ENCODE results near the gene BTBD16.

Gene BTBD16

DNA sequence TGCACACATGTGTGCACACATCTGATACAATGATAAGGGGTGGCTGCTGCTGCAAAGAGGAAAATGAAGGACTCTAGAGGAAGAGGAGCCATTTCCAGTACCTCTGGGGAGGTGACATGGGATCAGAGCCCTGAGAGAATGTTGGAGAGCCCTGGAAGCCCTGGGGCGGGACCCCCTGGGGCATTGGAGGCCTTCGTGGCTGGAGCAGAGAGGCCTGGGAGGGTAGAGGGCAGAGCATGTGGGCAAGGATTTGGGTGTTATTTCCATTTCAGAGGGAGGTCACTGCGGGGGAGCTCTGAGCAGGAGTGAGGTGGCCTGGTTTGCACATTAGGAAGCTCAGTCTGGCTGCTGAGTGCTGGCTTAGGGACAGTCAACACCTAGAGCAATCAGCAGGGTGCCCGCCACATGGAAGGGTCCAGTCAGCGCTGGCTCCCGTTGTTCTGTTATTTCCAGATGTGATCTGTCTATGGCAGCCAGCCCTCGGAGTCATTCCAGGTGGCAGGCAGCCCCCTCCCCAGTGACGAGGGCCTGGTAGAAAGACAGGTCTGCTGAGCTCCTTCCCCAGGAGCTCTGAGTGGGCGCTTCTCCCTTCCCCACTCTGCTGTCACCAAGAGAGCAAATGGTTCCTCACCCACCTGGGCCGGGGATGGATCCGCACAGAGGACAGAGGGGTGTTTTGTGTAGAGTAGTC is 24.1 kb upstream of the BTBD16 start:
- in situ Hi-C loops (cut with MboI; ENCODE audit: low sequenced_read_pairs) = no loop called here

DNA sequence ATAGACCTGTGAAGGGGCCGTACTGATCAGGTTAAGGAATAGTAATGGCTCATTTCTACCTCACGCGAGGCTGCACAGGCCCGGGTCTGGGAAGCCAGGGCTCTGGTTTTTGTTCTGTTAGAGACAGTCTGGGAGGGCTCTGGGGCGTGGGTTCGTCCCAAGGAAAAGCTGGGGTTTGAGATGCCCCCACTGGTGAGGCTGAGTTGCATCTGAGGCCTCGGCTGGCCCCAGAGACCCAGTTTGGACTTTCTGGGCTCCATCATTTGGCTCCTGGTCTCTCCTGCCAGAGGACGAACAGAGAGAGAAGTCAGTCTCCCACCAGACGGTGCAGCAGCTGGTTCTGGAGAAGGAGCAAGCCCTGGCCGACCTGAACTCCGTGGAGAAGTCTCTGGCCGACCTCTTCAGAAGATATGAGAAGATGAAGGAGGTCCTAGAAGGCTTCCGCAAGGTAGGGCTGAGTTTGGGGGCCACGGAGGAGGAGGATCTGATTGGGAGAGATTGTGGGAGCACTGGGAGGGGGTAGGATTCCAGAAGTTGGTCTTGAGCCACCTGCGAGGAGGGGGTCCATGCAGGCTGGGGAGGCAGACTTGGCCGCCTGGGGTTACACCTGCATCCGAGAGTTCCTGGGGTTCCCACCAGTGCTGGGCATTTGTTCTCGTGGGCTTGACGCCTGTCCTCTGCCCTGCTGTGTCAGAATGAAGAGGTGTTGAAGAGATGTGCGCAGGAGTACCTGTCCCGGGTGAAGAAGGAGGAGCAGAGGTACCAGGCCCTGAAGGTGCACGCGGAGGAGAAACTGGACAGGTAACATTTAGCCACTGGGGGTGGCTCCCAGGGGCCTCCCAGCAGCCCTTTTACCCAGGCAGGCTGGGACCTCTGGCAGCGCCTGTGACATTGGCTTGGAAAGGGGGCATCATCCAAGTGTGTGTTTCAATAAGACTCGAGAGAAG is 22.5 kb upstream of the BTBD16 start:
- in situ Hi-C loops (cut with MboI; ENCODE audit: low sequenced_read_pairs) = no loop called here

DNA sequence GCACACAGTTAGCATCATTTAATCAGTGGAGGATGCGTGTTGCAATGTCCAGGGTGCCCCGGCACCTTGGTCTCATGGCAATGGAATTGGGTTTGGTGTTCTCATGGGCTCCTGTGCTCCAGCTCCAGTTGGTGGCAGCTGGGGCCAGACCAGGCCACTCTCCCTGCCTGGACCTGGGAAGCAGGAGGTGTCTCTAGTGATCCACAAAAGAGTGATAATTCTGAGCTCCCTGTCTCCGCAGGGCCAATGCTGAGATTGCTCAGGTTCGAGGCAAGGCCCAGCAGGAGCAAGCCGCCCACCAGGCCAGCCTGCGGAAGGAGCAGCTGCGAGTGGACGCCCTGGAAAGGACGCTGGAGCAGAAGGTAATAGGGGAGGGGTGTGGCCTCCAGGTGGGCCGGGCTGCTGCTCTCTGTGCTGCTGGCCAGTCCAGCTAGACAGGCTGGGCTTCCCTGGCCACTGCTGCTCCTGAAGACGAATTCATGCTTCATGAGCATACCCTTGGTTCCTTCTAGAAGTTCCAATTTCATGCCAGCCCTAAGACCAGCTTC is 21.7 kb upstream of the BTBD16 start:
- in situ Hi-C loops (cut with MboI; ENCODE audit: low sequenced_read_pairs) = no loop called here

DNA sequence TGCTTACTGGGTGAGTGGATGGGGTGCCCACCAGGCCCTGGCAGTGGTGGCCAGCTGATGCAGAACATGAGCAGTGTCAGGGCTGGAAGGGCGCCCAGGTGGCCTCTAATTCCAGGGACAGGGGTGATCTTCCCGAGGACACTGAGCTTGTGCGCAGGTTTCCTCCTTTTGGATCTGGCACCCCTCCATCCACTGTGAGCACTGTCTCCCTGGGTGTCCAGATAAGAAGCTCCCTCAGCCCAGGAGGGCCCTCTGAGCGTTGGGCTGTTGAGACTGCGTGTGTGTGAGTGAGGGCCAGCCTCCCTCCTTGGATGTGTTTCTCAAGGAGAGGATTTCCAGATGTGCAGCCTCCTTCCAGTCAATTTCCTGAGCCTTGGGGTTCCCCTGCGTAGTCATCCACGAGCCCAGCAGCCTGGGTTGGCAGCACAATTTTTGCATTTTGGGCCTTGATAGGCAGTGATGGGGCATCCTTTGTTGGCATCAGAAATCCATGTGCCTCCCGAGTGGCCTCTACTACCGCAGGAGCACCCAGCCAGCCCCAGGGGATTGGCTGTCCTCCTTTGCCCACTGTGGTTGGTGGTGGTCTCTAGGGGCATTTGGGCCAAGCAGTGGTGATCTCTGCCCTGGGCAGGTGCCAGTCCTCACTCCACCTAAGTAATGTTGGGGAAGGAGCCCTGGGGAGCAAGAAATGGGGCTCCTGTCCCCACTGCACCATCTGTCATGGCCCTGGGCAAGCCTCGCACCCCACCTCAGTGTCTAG is 20.9 kb upstream of the BTBD16 start:
- in situ Hi-C loops (cut with MboI; ENCODE audit: low sequenced_read_pairs) = no loop called here

DNA sequence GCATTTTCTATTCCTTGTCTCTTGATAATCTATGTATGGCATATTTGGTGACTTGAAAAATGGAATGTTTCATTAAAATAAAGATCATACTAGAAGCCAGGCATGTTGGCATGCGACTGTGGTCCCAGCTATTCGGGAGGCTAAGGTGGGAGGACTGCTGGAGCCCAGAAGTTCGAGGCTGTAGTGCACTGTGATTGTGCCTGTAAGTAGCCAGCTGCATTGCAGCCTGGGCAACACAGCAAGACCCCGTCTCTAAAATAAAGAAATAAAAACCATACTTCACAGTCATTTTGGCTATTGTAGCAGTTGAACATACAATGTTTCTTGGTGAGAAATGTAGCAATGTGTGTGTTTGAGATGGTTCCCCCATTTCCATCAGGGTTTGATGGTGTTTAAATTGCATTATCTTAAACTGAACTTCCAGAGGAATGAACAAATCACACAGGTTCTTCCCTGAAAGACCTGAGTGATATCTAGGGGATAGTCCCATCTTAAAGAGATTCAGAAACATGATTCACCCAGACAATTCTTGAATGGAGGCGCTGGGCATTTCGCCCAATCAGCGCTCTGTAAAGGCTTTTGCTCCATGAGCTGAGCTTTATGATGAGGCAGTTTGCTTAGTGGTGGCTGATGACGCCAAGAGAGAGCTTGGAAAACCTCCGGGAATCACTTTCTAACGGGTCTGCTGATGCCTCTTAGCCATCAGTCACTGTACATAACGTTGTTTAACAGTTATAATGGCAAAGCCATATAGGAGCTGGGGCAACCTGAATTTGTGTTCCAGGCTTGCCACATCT is 19.4 kb upstream of the BTBD16 start:
- in situ Hi-C loops (cut with MboI; ENCODE audit: low sequenced_read_pairs) = no loop called here

DNA sequence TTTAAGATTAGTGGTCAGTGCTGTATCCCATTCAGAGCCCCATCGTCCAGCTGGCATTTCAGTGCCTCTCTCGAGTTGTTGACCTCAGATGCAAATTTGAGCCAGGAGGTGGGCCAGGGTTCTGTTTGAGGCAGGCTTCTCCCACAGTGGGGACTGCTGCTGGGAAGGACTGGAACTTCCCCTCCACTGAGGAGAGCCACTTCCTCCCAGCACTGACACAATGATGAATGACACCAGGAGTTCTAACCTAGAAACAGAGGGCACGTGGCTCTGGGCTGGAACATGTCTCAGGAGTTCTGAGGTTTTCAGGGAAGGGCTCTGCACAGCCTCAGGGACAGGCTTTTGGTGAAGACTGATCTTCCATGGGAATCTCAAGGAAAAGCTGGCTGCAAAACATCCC is 18.3 kb upstream of the BTBD16 start:
- in situ Hi-C loops (cut with MboI; ENCODE audit: low sequenced_read_pairs) = no loop called here

DNA sequence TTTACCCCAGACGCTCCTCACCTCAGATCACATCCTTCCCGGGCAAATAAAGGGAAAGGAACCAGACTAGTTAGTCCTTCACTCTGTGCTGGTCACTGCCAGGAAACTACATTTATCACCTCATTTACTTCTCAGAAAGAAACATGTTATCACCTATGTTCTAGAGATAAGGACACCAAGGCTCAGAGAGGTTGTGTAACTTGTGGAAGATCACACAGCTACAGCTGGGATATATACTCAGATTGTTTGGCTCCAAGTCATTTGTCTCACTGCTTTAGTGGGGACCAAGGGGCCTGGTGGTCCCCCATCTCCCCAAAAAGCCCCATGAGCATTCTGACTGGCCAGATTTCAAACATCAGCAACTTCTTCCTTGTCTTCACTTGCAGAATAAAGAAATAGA is 17.5 kb upstream of the BTBD16 start:
- in situ Hi-C loops (cut with MboI; ENCODE audit: low sequenced_read_pairs) = no loop called here

DNA sequence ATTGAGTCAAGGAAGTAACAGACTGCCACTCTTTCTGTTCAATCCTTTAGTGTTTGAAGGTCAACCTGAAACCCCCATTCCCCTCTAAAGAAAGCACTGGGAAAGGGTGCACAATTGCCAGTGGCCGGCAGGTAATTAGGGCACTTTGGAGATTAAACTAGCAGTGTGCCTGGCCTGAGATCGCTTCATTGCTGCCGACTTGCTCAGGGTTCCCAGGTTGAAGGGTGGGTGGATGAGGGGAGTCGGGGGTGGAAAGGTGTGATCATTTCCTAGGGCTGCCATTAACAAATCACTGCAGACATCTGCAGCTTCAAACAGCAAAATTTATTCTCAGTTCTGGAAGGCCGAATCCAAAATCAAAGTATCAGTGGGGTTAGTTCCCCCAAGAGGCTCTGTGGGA is 16.3 kb upstream of the BTBD16 start:
- in situ Hi-C loops (cut with MboI; ENCODE audit: low sequenced_read_pairs) = no loop called here

DNA sequence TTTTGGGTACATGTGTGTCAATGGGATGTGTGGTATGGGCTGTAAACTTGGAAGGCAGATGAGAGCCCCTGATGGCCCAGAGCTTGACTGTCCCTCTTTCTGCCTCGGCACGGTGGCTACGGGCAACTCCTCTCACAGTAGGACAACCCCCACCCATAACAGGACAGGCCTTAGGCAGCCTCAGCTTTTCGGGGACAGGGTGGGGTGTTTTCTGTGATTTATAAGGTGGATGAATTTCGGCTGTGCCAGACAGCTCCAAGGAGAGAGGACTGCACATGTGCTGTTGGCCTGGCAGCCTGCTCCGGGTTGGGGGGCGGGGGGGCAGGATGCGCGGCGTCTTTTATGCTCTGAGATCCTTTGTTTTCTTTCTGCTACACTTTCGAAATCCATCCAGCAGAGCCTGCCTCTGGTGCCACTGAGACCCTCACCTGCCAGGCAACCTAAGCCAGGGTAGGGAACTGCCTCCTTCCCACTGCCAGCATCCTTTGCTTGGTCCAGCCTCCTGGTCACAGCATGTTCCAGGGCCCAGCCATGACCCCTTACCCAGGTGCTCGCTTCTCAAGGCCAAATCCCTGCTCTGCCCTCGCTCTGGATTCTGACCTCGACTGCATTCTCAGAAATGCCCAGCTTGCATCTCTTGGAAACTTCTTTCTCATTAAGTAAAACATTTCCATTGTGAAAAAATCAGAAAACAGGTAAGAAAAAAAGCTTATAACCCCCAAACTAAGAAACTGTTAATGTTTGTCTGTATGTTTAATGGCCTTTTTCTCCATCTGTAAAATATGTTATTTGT is 15.4 kb upstream of the BTBD16 start:
- in situ Hi-C loops (cut with MboI; ENCODE audit: low sequenced_read_pairs) = no loop called here

DNA sequence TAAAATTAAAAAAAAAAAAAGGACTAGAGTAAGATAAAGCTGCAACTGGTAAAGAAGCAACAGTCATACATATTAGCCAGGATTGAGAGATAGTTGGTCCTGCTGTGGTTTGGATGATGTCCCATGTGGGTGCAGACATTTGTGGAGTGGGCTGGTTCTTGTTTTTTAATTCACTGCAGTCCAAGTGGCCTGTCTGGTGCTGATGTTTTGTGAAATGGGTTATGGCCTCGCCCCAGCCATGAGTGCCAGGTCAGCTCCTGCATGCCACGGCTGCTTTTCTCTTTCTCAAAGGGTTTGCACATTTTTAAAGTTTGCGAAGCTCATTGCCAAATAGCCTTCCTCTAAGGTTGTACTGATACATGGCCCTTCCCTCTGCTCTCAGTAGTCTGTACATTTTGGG is 14.1 kb upstream of the BTBD16 start:
- in situ Hi-C loops (cut with MboI; ENCODE audit: low sequenced_read_pairs) = no loop called here

DNA sequence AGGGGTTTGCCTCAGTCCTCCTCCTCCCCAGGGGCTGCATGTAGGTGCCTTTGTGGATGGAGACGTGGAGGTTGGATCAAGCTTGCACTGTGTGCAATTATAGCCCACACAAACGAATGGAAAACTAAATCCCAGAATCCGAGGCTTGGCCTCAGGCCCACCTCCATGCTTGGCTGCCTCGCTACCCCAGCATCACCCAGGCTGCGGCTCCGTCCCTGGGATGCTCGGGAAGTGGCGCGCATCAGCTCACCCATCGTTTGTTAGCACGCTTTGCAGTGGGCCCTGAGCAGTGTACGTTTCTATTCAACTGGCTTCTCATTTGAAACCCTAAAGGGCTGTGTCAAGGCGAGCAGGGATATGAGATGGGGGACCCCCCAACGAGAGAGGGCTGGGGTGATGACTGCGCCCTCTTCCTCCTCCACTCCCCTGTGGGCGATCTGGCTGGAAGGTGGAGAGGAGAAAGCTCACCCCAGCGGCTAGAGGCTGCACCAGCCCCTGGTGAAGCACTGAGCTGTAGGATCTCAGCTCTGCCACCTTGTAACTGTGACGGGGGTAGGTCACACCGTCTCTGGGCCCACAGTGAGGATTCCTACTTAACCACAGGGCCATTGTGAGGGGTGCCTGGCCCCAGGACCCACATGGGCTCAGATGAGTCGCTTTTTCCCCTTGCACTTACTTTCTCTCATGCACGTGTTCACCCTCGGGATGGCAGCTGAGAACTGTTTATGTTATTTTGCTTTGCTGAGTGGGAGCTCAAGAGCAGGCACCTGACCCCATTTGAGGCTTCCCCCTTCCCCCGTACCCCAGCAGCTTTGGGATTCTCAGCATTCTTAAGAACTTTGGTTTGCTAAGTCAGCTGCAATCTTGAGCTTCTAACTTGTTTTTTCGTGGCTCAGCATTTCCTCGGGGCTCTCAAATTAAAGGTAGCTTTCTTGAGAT is 12.7 kb upstream of the BTBD16 start:
- in situ Hi-C loops (cut with MboI; ENCODE audit: low sequenced_read_pairs) = no loop called here

DNA sequence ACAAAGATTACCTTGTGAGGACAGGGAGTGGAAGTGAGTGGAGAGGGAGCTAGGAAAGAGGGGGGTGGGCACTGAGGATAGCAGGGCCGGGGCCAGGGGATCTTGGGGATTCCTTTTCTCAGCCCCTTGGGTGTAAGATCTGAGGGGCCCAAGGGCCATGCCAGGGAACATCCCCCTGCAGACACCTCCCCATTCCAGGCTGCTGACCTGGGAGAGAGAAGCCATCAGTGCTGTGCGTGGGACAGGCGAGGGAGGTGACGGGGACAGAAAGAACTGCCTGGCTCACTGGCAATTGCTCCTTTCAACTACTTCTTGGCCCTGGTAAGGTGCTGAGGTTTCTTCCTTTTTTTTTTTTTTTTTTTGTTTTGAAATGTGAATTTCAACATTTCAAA is 12.0 kb upstream of the BTBD16 start:
- in situ Hi-C loops (cut with MboI; ENCODE audit: low sequenced_read_pairs) = no loop called here

DNA sequence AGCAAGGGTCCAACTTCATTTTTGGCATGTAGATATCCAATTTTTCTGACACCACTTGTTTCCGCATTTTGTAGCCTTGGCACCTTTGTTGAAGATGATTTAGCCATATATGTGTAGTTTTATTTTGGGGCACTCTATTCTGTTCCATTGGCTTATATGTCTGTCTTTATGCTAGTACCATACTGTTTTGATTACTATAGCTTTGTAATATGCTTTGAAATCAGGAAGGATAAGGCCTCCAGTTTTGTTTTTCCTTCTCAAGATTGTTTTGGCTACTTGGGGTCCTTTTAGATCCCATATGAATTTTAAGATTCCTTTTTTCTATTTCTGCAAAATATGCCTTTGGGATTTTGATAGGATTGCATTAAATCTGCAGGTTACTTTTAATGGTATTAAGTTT is 9.5 kb upstream of the BTBD16 start:
- in situ Hi-C loops (cut with MboI; ENCODE audit: low sequenced_read_pairs) = no loop called here

DNA sequence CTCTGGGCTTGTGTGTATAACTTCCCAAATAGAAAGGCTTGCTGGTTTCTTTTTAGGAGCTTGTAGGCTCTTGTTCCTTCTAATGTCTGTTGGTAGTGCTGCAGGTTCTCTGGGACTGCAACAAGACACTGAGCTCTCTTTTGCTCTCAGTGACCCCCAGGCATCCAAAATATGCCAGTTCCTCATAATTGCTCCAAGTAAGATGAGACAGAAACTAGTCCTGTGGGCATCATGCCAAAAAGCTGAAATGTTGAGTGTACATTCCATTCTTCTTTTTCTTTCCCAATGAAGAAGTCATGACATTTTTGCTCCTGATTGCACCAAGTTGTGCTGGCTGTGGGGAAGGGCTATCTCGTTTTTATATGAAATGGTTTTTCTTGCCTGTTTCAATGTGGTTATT is 7.1 kb upstream of the BTBD16 start:
- in situ Hi-C loops (cut with MboI; ENCODE audit: low sequenced_read_pairs) = no loop called here

DNA sequence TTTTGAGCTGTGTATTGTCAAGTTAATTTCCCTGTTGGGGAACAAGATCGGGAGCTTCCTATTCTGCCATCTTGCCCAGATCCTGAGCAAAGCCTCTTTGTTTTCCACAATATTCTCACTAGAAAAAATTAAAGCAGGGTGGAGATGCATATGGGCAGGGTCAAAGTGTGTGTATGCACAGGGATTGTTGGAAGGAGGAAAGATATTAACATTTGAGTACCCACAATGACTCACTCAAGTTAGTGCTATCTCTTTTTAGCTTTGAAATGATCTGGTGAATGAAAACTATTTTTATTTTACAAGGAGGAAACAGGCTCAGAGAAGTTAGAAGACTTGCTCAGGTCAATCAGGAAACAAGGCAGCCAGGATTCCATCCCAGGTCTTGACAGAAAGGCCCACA is 6.7 kb upstream of the BTBD16 start:
- in situ Hi-C loops (cut with MboI; ENCODE audit: low sequenced_read_pairs) = no loop called here

DNA sequence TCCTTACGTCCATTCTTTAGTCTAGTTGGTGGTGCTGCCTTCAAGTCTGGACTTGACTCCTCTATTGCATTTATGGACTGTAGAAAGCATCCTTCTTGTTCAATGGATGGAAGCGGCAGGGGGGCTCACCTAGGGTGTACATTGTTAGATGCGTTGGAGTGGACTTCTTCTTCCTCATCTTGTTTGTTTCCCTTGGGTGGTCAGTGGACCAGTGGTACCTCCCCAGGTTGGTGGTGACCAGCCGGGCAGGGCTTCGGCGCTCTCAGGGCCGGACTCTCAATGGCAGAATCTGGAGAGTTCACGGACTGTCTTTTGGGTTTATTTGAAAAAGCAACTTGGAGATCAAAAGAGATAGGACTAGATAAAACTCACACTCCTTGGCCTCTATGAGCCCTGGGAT is 6.2 kb upstream of the BTBD16 start:
- in situ Hi-C loops (cut with MboI; ENCODE audit: low sequenced_read_pairs) = no loop called here

DNA sequence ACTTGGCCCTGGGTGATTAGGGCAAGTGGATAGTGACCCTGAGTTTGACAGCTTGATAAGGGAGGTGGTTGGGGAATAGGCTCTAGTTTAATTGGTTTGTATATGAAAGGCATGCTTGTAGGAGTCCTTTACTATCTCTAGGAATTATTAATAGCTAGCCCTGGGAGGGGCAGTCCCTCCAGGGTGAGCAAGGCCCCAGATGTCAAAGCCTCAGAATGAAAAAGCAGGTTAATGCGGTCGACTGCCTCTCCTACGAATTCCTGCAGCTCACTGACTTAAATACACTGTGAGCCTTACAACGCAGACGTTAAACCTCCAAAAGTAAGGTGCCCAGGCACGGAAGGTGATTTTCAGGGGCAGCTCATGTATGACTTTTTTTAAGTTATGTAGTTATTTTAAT is 5.2 kb upstream of the BTBD16 start:
- in situ Hi-C loops (cut with MboI; ENCODE audit: low sequenced_read_pairs) = no loop called here

DNA sequence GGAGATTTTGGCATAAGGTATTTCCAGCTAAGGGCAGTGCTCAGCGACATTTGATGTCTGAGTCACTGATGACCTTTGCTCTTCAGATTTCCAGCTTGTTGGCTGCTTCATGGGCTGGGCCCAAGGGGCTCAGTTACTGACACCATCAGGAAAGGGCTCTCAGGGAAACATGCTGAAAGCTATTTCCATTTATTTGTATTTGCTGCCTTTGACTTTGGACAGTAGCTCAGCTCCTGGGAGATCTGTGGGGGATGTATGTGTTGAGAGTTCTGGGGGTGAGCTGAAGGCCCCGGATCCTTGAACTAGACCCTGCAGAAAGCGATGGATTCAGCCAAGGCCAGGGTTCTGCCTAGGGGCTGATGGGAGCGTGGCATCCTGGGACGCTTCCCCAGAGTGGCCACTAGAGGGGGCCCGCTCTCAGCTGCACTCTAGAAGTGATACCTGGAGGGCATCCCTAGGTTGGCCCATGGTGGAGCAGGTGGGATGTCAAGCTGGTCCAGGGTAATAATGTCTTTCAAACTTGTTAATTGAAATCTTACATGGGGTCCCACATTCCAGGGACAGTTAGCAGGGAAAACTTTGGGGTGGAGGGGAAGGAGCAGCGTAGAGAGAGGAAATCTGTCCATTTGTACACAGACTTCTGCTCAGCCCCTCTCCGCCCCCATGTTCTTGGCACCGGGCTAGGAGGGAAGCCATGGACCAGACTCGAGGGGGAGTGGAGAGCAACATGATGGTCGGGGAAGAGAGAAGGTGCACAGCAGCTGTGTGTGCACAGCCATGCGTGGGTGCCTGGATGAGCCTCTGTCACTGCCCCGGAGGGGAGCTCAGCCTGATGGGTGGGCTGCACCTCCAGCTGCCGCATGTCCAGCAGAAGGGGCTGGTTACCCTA is 3.0 kb upstream of the BTBD16 start:
- in situ Hi-C loops (cut with MboI; ENCODE audit: low sequenced_read_pairs) = no loop called here

Measured in hTERT RPE-1 (cell line).